ENCODE measurements around the gene EP400. TPM values are rescaled to one million over a fixed set of nuclear protein-coding genes. Genes with fewer than 3 reads are reported as not detected.

EP400 gene
- total and polyA plus RNA-seq, 2 of the 4 experiments (the other 2 are of a cell fraction) = 4.3 to 11.4 TPM

- H4K20me1 ChIP-seq (ENCODE audit: insufficient read depth, low read length) = peaks cover 58% of the 10 kb centered on the region
- peak; percentile 8; the same call in 1 of the 2 replicates for ATAC-seq (ENCODE audit: low read depth)
- TF ChIP-seq RCOR1 (IDR thresholded peaks at IDR 0.05; ENCODE audit: insufficient replicate concordance, low read length) (no peak), CEBPB (IDR thresholded peaks at IDR 0.05; ENCODE audit: low read depth, low read length) (no peak), NFE2L2 (IDR thresholded peaks at IDR 0.05; ENCODE audit: low read depth, low read length) (no peak), MAZ (IDR thresholded peaks at IDR 0.05; ENCODE audit: borderline replicate concordance, low read depth, low read length) (no peak), POLR2A (IDR thresholded peaks at IDR 0.05; ENCODE audit: low read depth, low read length) (no peak), MAFK (IDR thresholded peaks at IDR 0.05; ENCODE audit: low read depth, low read length) (no peak), FOS (IDR thresholded peaks at IDR 0.05; ENCODE audit: low read depth, low read length) (no peak), USF2 (IDR thresholded peaks at IDR 0.05; ENCODE audit: low read depth, low read length) (no peak), SMC3 (IDR thresholded peaks at IDR 0.05; ENCODE audit: low read depth, low read length) (no peak), RAD21 (IDR thresholded peaks at IDR 0.05; ENCODE audit: low read length) (no peak), BHLHE40 (IDR thresholded peaks at IDR 0.05; ENCODE audit: low read depth, low read length) (no peak), CHD1 (IDR thresholded peaks at IDR 0.05; ENCODE audit: low read depth, low read length) (no peak), RFX5 (IDR thresholded peaks at IDR 0.05; ENCODE audit: low read depth, low read length) (no peak)
- TF ChIP-seq, protein P1, sequence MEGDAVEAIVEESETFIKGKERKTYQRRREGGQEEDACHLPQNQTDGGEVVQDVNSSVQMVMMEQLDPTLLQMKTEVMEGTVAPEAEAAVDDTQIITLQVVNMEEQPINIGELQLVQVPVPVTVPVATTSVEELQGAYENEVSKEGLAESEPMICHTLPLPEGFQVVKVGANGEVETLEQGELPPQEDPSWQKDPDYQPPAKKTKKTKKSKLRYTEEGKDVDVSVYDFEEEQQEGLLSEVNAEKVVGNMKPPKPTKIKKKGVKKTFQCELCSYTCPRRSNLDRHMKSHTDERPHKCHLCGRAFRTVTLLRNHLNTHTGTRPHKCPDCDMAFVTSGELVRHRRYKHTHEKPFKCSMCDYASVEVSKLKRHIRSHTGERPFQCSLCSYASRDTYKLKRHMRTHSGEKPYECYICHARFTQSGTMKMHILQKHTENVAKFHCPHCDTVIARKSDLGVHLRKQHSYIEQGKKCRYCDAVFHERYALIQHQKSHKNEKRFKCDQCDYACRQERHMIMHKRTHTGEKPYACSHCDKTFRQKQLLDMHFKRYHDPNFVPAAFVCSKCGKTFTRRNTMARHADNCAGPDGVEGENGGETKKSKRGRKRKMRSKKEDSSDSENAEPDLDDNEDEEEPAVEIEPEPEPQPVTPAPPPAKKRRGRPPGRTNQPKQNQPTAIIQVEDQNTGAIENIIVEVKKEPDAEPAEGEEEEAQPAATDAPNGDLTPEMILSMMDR (conservative IDR thresholded peaks at IDR 0.05; ENCODE audit: low read depth, low read length) = no peak
- TF ChIP-seq, protein P2, sequence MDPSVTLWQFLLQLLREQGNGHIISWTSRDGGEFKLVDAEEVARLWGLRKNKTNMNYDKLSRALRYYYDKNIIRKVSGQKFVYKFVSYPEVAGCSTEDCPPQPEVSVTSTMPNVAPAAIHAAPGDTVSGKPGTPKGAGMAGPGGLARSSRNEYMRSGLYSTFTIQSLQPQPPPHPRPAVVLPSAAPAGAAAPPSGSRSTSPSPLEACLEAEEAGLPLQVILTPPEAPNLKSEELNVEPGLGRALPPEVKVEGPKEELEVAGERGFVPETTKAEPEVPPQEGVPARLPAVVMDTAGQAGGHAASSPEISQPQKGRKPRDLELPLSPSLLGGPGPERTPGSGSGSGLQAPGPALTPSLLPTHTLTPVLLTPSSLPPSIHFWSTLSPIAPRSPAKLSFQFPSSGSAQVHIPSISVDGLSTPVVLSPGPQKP (IDR thresholded peaks at IDR 0.05; ENCODE audit: borderline replicate concordance, low read depth, low read length) = no peak
Measured at GRCh38 chr12:131959641-131960589, 10.2 kb downstream of the EP400 start.

More at GRCh38 chr12:131959641-131960589, 10.2 kb downstream of the EP400 start:
- H3K56ac ChIP-seq (ENCODE audit: extremely low read depth, insufficient read depth, low read length) = no peak overlapping the region
- no peak overlapping the region for H2BK20ac ChIP-seq (ENCODE audit: low read depth, low read length)
- no peak overlapping the region for H2AK5ac ChIP-seq (ENCODE audit: low read depth, low read length)
- dilution Hi-C loops (cut with HindIII; ENCODE audit: low sequenced_read_pairs, unreplicated experiment) (no loop called here), intact Hi-C loops (cut with micrococcal nuclease) (loop anchor here (10.0 kb wide), 1 partner anchor 125 kb away; no protein-coding TSS in a partner anchor), in situ Hi-C loops (cut with MboI; ENCODE audit: low sequenced_read_pairs) (no loop called here)
- 87% methylated on average over 9 of the region's 16 CpGs; no CpG with 5 or more reads in 1 of the 2 experiments for WGBS, 2 experiments (ENCODE audit: extremely low coverage in 2 of 2, insufficient read length in 1 of 2)
- H3K27ac ChIP-seq (ENCODE audit: insufficient read depth, low read length) = no peak overlapping the region
- no peak overlapping the region for H2AFZ ChIP-seq (replicated peaks; ENCODE audit: low read length, poor library complexity)
- peaks cover 5% of the 10 kb centered on the region for H3K4me1 ChIP-seq (ENCODE audit: control insufficient read depth, insufficient read depth, low read length)
- H2BK15ac ChIP-seq (ENCODE audit: low read depth, low read length) = no peak overlapping the region
- H3K9ac ChIP-seq (ENCODE audit: low read depth, low read length) = no peak overlapping the region
- H2BK5ac ChIP-seq (ENCODE audit: low read depth, low read length, poor library complexity, severe bottlenecking) = no peak overlapping the region
- no peak overlapping the region for H3K4me3 ChIP-seq (ENCODE audit: insufficient read depth, low read depth, low read length)
- no peaks in the 10 kb centered on the region for H3K27me3 ChIP-seq (ENCODE audit: control insufficient read depth, insufficient read depth, low read length)
- peaks cover 16% of the 10 kb centered on the region for H3K9me1 ChIP-seq (ENCODE audit: insufficient read depth, low read length)
- H3K4me2 ChIP-seq (ENCODE audit: low read depth, low read length) = no peak overlapping the region
- no peak overlapping the region for H3K23ac ChIP-seq (ENCODE audit: low read depth, low read length)
- no peak for DNase-seq
- POLR2A ChIA-PET (ENCODE audit: unreplicated experiment) = no interaction called here
- no TSS peak for BruUV-seq (replicated peaks)
- no peak overlapping the region for H4K91ac ChIP-seq (ENCODE audit: insufficient read depth, low read depth, low read length)
- peaks cover 5% of the 10 kb centered on the region for H3K36me3 ChIP-seq (ENCODE audit: control insufficient read depth, insufficient read depth, low read length)
- H3K9me3 ChIP-seq (ENCODE audit: control insufficient read depth, insufficient read depth, low read length) = no peaks in the 10 kb centered on the region
- no peak overlapping the region for H3K4ac ChIP-seq (ENCODE audit: low read depth, low read length)
- no peak overlapping the region for H3K18ac ChIP-seq (ENCODE audit: low read depth, low read length)
- peaks cover 17 to 70% of the 10 kb centered on the region in 2 experiments for H3K79me1 ChIP-seq (ENCODE audit: low read depth in 1 of 2, low read length in 2 of 2)
- H2AK9ac ChIP-seq (replicated peaks; ENCODE audit: low read depth, low read length, poor library complexity) = no peak overlapping the region
- CTCF ChIA-PET = no interaction called here
- H4K5ac ChIP-seq (ENCODE audit: low read depth, low read length) = no peak overlapping the region
- no peak overlapping the region for H3K14ac ChIP-seq (replicated peaks; ENCODE audit: low read depth, low read length)
- H4K8ac ChIP-seq (ENCODE audit: low read depth in 2 of 2, low read length in 2 of 2) = no peak overlapping the region
- H2BK120ac ChIP-seq (ENCODE audit: low read depth, low read length) = no peak overlapping the region
